ENCODE data around the gene GTF3C5.
"Not testable (repeated sequence)": the region's sequence is repeated elsewhere in the genome, so short reads cannot be mapped to it uniquely, and the experiment has no call there.

GTF3C5 gene

GRCh38 chr9:133072210-133072609, 41.4 kb downstream of the GTF3C5 start:
- not testable (repeated sequence) for DNase-seq

GRCh38 chr9:133073086-133074014, 42.6 kb downstream of the GTF3C5 start:
- DNase-seq = no peak

GRCh38 chr9:133074111-133074651, 43.4 kb downstream of the GTF3C5 start:
- no peak for DNase-seq

- DNase-seq = no peak
These were observed 45.3 kb downstream of the GTF3C5 start for GRCh38 chr9:133075925-133076630.

- no peak for DNase-seq
These were observed 45.9 kb downstream of the GTF3C5 start for GRCh38 chr9:133076691-133077090.

- no peak for DNase-seq
These were observed 47.7 kb downstream of the GTF3C5 start for GRCh38 chr9:133078486-133078885.

- DNase-seq = no peak
These were observed 49.4 kb downstream of the GTF3C5 start for GRCh38 chr9:133080161-133080560.

- DNase-seq = not testable (repeated sequence)
These were observed 50.3 kb downstream of the GTF3C5 start for GRCh38 chr9:133080786-133081779.

GRCh38 chr9:133081957-133082644, 51.3 kb downstream of the GTF3C5 start:
- DNase-seq = not testable (repeated sequence)

GRCh38 chr9:133083688-133084087, 52.9 kb downstream of the GTF3C5 start:
- DNase-seq = not testable (repeated sequence)

GRCh38 chr9:133086212-133086860, 55.5 kb downstream of the GTF3C5 start:
- DNase-seq = not testable (repeated sequence)

GRCh38 chr9:133086894-133087293, 56.1 kb downstream of the GTF3C5 start:
- no peak for DNase-seq

- no peak for DNase-seq
These were observed 56.8 kb downstream of the GTF3C5 start for GRCh38 chr9:133087429-133088145.

GRCh38 chr9:133088146-133088750, 57.5 kb downstream of the GTF3C5 start:
- no peak for DNase-seq

GRCh38 chr9:133088756-133089155, 58.0 kb downstream of the GTF3C5 start:
- DNase-seq = no peak

- DNase-seq = no peak
These were observed 58.5 kb downstream of the GTF3C5 start for GRCh38 chr9:133089271-133089671.

- DNase-seq = no peak
These were observed 59.4 kb downstream of the GTF3C5 start for GRCh38 chr9:133090187-133090586.

GRCh38 chr9:133090752-133091385, 60.1 kb downstream of the GTF3C5 start:
- no peak for DNase-seq

GRCh38 chr9:133094351-133094750, 63.6 kb downstream of the GTF3C5 start:
- DNase-seq = not testable (repeated sequence)
